ENCODE measurements around the gene HPSE2. TPM values are rescaled to one million over a fixed set of nuclear protein-coding genes. Genes with fewer than 3 reads are reported as not detected.

The HPSE2 gene
- total RNA-seq, 1 donor from 2014 or later = not detected

DNA sequence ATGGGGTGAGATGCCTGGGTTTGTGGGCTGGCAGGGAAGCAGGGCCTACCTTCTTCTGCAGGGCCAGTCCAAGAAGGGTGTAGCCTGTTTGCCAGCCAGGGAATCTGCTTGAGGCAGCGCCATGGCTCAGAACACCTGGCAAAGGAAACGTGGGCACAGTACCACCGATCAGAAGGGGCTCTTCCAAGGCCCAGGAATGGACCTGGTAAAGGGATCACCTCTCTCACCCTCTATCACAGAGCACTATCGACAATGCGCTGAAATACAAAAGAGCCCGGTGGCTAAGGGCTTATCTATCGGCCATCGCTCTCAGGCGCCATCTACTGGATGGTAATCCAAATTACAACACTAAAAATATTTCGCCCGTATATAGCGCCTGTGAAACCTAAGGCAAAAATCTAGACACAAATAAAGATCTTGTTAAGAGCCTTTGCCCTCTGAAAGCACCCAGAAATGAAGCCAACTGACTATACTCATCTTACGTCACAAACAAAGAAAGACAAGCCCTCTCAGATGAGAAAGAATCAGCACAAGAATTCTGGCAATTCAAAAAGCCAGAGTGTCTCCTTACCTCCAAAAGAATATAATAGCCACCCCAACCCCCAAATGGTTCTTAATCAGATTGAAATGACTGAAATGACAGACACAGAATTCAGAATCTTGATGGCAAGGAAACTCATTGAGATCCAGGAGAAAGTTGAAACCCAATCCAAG lies 571.2 kb downstream of the HPSE2 start:
- intact Hi-C loops (cut with micrococcal nuclease) = loop anchor here (1.0 to 5.0 kb wide), 2 partner anchors 197 to 583 kb away; no protein-coding TSS in a partner anchor
- Mint-ChIP-seq H3K36me3 (ENCODE audit: low read depth) (no peaks in the 10 kb centered on the region), H3K27ac (no peak overlapping the region), H3K4me1 (ENCODE audit: low read depth) (no peaks in the 10 kb centered on the region), H3K27me3 (ENCODE audit: low read depth) (peaks cover 7% of the 10 kb centered on the region), H3K9me3 (no peaks in the 10 kb centered on the region), H3K4me3 (ENCODE audit: low read depth) (no peak overlapping the region)
- peak; percentile 11 for DNase-seq (ENCODE audit: low spot score)

DNA sequence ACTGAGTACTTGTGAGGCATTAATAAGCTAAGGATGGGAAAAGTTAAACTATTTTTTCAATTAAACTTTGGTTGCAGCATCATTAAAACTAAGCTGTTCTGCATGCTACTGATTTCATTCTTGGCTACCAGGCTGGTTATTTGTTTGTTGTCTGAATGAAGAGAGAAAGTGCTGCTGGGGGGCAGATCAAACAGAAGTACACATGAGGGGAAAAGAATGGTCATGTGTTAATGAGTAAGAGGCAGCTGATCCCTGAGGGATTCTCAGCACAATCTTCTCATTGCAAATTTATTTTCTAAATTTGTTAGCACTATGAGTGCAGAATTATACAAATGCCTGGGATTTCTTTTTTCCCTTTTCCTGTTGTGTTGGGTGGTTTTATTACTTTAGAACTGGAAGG lies 575.7 kb downstream of the HPSE2 start:
- Mint-ChIP-seq H3K27ac (no peak overlapping the region), H3K27me3 (ENCODE audit: low read depth) (peaks cover 7% of the 10 kb centered on the region), H3K4me1 (ENCODE audit: low read depth) (no peaks in the 10 kb centered on the region), H3K9me3 (no peaks in the 10 kb centered on the region), H3K4me3 (ENCODE audit: low read depth) (no peak overlapping the region), H3K36me3 (ENCODE audit: low read depth) (no peaks in the 10 kb centered on the region)
- no peak for DNase-seq (ENCODE audit: low spot score)
- intact Hi-C loops (cut with micrococcal nuclease) = no loop called here

DNA sequence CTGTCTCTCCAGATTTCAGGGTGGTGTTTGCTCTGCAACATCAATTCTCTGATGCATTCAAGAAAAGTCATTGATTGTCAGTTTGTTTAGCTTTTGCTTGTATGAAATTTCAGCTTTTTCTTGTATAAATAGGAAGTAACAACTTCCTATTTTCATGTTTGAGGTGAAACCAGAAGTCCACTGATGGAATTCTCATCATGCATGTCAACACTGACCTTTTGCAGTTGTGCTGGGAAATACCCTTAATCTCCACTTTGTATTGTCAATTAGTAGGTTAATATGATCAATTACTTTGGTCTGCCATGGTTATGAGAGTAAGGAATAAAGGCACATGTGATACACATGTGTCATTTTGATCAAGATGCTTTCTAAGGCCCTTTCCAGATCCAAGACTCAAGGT lies 580.2 kb downstream of the HPSE2 start:
- Mint-ChIP-seq H3K4me3 (ENCODE audit: low read depth) (no peak overlapping the region), H3K9me3 (no peaks in the 10 kb centered on the region), H3K27me3 (ENCODE audit: low read depth) (peaks cover 8% of the 10 kb centered on the region), H3K36me3 (ENCODE audit: low read depth) (no peaks in the 10 kb centered on the region), H3K27ac (no peak overlapping the region), H3K4me1 (ENCODE audit: low read depth) (no peaks in the 10 kb centered on the region)
- no peak for DNase-seq (ENCODE audit: low spot score)
- intact Hi-C loops (cut with micrococcal nuclease) = no loop called here

DNA sequence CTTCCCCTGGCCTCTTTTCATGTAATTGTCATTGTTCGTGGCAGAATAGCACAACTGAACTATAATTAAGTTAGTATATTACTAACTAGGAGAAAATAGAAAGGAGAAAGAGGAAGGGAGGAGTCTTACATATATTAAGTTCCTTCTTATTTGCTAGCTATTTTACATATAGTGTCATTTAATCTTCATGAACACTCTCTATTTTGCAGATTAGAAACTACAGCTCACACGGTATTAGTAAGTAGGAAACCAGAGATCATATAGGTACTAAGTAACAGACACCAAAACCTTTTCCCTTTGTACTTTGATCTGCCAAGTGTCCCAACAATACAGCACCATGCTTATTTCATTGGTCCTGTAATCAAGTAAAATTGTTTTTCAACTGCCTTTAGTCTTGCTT lies 586.5 kb downstream of the HPSE2 start:
- intact Hi-C loops (cut with micrococcal nuclease) = no loop called here
- H3K4me1 Mint-ChIP-seq (ENCODE audit: low read depth) = no peaks in the 10 kb centered on the region
- H3K27me3 Mint-ChIP-seq (ENCODE audit: low read depth) = peaks cover 7% of the 10 kb centered on the region
- DNase-seq (ENCODE audit: low spot score) = no peak
- no peaks in the 10 kb centered on the region for H3K9me3 Mint-ChIP-seq
- H3K27ac Mint-ChIP-seq = no peak overlapping the region
- H3K36me3 Mint-ChIP-seq (ENCODE audit: low read depth) = no peaks in the 10 kb centered on the region
- H3K4me3 Mint-ChIP-seq (ENCODE audit: low read depth) = no peak overlapping the region

DNA sequence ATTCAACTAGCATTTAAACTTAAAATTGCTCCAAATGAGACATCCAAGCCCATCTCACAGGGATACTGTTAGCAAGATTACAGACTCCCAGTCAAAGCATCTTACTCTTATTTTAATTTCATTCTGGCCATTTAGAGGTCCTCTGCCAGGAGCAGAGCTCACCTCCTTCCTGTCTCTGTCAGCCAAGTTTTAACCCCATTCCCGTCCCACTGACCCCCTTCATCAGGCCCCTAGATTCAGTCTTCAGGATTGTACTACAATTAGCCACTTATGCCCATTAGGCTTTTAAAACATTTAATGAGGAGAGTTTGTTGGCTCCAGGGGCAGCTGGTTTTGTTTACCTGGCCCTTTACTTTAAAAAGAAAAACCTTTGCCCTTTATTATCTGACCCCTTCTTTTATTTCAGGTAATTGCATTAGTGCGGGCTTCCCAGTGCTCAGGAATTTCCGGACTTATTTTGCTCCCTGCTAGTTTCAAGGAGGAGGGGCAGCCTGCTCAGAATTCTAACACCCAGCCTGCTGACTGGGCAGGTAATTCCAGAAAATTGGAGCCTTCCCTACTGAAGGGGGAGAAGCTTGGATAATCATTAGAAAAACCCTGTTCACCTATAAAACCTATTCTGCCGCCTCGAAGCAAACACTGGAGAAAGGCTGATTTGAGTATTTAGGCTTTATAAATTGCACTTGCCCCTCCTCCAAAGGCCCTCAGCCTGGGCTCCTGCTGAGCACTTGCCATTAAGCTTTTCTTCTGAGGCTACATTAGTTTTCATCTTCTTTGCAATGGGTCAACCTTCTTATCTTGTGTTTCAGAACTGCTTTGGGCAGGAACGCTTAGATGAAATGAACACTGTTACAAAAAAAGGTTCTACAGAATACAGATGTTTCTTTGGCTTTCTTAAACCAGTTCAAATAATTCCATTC lies 588.4 kb downstream of the HPSE2 start:
- intact Hi-C loops (cut with micrococcal nuclease) = no loop called here
- Mint-ChIP-seq H3K27me3 (ENCODE audit: low read depth) (peaks cover 5% of the 10 kb centered on the region), H3K27ac (no peak overlapping the region), H3K9me3 (no peaks in the 10 kb centered on the region), H3K36me3 (ENCODE audit: low read depth) (no peaks in the 10 kb centered on the region), H3K4me3 (ENCODE audit: low read depth) (no peak overlapping the region), H3K4me1 (ENCODE audit: low read depth) (no peaks in the 10 kb centered on the region)
- no peak for DNase-seq (ENCODE audit: low spot score)

DNA sequence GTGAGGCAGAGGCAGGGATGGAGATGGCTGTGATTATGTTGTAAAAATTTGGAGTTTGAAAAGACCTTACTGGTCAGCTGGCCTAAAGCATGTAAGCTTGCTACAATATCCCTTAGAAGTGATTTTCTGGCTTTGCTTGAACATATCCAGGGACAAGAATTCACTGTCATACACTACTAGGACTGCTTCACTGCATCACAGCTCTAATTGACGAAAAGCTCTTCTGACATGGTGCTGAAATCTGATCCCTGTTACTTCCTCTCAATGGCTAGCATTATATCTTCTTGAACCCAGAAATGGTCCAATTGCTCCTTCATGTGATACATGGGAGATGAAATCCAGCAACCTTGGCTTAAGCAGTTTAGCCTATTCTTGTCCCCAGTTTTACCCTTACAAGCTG lies 591.2 kb downstream of the HPSE2 start:
- H3K4me3 Mint-ChIP-seq (ENCODE audit: low read depth) = no peak overlapping the region
- no peaks in the 10 kb centered on the region for H3K4me1 Mint-ChIP-seq (ENCODE audit: low read depth)
- peaks cover 5% of the 10 kb centered on the region for H3K27me3 Mint-ChIP-seq (ENCODE audit: low read depth)
- no peaks in the 10 kb centered on the region for H3K9me3 Mint-ChIP-seq
- no peak overlapping the region for H3K27ac Mint-ChIP-seq
- no peaks in the 10 kb centered on the region for H3K36me3 Mint-ChIP-seq (ENCODE audit: low read depth)
- intact Hi-C loops (cut with micrococcal nuclease) = no loop called here
- no peak for DNase-seq (ENCODE audit: low spot score)

DNA sequence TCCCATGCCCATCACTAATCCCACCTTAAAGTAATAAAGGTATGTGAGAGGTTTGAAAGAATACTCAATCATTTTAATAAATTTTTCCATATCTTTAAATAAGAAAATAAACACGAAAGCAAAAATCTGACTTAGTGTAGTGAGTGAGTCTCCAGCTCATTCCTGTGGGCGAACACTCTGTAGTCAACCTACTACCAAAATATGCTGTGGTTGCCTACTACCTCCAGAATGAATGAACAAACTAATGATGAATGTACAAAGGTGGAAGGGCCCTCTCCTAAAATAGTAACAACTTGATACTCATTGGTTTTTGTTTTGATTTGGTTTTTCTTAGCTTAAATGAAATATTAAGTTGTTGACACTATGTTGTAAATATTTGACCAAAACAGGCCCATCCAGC lies 593.4 kb downstream of the HPSE2 start:
- no peak for DNase-seq (ENCODE audit: low spot score)
- peaks cover 3% of the 10 kb centered on the region for H3K27me3 Mint-ChIP-seq (ENCODE audit: low read depth)
- intact Hi-C loops (cut with micrococcal nuclease) = no loop called here
- H3K4me1 Mint-ChIP-seq (ENCODE audit: low read depth) = no peaks in the 10 kb centered on the region
- H3K9me3 Mint-ChIP-seq = no peaks in the 10 kb centered on the region
- H3K27ac Mint-ChIP-seq = no peak overlapping the region
- H3K4me3 Mint-ChIP-seq (ENCODE audit: low read depth) = no peak overlapping the region
- no peaks in the 10 kb centered on the region for H3K36me3 Mint-ChIP-seq (ENCODE audit: low read depth)

DNA sequence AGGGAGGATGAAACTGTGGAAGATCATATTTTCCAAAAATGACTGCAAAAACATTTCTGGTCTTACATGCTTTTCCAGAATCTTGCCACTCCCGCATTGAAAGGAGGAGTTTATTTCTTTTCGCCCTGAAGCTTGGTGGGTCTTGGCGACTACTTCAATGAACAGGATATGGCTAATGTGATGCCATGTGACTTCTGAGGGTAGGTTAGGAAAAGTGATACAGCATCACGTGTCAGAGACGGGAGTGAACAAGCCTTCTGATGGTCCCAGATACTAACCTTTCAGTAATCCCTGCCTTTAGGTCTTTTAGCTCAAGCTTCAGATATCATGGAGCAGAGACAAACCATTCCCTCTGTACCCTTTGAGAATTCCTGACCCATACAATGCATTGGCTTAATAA lies 596.7 kb downstream of the HPSE2 start:
- no peaks in the 10 kb centered on the region for H3K4me1 Mint-ChIP-seq (ENCODE audit: low read depth)
- H3K27ac Mint-ChIP-seq = no peak overlapping the region
- intact Hi-C loops (cut with micrococcal nuclease) = no loop called here
- H3K4me3 Mint-ChIP-seq (ENCODE audit: low read depth) = no peak overlapping the region
- no peak for DNase-seq (ENCODE audit: low spot score)
- no peaks in the 10 kb centered on the region for H3K27me3 Mint-ChIP-seq (ENCODE audit: low read depth)
- H3K9me3 Mint-ChIP-seq = no peaks in the 10 kb centered on the region
- no peaks in the 10 kb centered on the region for H3K36me3 Mint-ChIP-seq (ENCODE audit: low read depth)

DNA sequence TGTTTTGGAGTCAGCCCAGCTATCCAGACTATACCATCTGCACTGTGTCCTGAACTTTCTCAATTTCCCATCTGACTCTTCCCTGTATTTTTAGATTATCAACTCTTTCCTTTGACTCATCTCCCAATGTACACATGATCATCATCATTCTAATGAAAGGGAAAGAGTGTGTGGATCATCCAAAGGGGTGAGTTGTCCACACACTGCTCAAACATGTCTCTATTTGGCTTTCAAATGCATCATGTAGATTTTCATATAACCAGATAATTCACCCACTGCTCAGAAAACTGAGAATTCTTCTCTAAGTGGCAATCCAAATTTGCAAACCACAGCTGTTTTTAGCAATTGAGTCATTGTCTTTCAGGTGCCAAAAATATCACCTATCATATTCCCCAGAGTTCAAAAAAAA lies 598.7 kb downstream of the HPSE2 start:
- intact Hi-C loops (cut with micrococcal nuclease) = no loop called here
- Mint-ChIP-seq H3K36me3 (ENCODE audit: low read depth) (no peaks in the 10 kb centered on the region), H3K9me3 (no peaks in the 10 kb centered on the region), H3K4me3 (ENCODE audit: low read depth) (no peak overlapping the region), H3K4me1 (ENCODE audit: low read depth) (no peaks in the 10 kb centered on the region), H3K27ac (no peak overlapping the region), H3K27me3 (ENCODE audit: low read depth) (no peaks in the 10 kb centered on the region)
- no peak for DNase-seq (ENCODE audit: low spot score)

DNA sequence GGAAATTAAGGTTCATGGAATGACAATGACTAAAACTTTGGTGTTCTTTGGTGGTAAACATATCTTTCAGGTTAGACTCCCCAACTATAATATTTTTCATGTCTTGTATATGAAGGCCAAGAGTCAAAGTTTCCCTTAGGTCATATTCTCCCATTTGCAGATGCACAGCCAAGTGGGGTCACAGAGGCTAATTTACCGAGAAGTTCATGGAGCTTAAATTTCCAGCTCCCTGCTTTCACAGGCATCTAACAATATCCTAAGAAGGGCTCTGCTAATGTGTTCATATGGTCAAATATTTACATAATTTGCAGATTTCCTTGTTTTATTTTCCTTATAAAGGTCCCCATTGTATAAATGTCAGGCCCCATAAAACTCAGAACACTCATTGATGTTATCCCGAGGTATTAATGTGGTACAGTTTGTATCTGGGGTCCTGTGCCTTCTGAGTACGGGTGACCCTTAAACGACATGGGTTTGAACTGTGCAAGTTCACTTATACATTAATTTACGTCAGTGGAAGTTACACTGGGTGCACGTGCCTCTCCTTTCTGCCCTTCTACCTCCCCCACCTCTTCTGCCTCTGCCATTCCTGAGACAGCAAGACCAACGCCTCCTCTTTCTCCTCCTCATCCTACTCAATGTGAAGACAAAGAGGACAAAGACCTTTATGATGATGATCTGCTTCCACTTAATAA lies 603.0 kb downstream of the HPSE2 start:
- H3K27me3 Mint-ChIP-seq (ENCODE audit: low read depth) = no peaks in the 10 kb centered on the region
- no peak overlapping the region for H3K27ac Mint-ChIP-seq
- H3K36me3 Mint-ChIP-seq (ENCODE audit: low read depth) = no peaks in the 10 kb centered on the region
- no peaks in the 10 kb centered on the region for H3K9me3 Mint-ChIP-seq
- intact Hi-C loops (cut with micrococcal nuclease) = no loop called here
- no peak for DNase-seq (ENCODE audit: low spot score)
- H3K4me3 Mint-ChIP-seq (ENCODE audit: low read depth) = no peak overlapping the region
- H3K4me1 Mint-ChIP-seq (ENCODE audit: low read depth) = no peaks in the 10 kb centered on the region

DNA sequence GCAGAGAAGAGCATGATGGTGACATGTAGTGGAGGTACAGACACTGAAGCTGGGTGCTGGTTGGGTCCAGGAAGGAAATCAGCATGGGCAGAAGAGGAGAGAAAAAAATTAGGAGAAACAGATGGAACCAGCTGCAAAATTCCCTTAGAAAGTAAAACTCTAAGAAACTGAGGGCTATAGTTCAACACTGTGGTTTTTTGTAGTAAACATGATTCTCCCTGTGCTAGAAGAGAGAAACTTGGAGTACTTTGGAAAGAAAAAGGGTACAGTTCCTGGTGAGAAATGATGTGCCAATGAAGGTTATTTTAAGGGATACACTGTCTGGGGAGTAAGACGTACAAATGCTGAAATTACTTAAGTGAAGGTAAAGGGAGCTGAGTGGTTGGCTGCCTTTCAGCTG lies 607.4 kb downstream of the HPSE2 start:
- H3K4me3 Mint-ChIP-seq (ENCODE audit: low read depth) = no peak overlapping the region
- H3K36me3 Mint-ChIP-seq (ENCODE audit: low read depth) = no peaks in the 10 kb centered on the region
- intact Hi-C loops (cut with micrococcal nuclease) = no loop called here
- H3K9me3 Mint-ChIP-seq = no peaks in the 10 kb centered on the region
- H3K4me1 Mint-ChIP-seq (ENCODE audit: low read depth) = no peaks in the 10 kb centered on the region
- no peaks in the 10 kb centered on the region for H3K27me3 Mint-ChIP-seq (ENCODE audit: low read depth)
- H3K27ac Mint-ChIP-seq = no peak overlapping the region
- no peak for DNase-seq (ENCODE audit: low spot score)

DNA sequence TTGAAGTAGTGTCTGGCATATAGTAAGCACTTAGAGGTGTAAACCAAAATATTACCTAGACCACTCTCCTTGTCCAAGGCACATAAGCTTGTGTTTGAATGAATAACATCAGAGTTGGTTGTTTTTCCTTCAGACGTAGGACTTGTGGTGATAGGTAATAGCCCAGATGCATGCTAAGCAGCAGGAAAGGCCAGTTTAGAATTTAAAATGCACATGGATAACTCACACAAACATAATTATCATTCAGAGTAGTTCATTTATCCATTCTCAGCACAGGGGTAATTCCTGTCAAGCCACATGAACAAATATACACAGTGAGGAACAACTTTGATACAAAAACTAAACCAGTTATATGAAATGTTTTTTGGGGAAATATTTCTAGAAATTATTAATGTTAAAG lies 607.9 kb downstream of the HPSE2 start:
- no peaks in the 10 kb centered on the region for H3K4me1 Mint-ChIP-seq (ENCODE audit: low read depth)

DNA sequence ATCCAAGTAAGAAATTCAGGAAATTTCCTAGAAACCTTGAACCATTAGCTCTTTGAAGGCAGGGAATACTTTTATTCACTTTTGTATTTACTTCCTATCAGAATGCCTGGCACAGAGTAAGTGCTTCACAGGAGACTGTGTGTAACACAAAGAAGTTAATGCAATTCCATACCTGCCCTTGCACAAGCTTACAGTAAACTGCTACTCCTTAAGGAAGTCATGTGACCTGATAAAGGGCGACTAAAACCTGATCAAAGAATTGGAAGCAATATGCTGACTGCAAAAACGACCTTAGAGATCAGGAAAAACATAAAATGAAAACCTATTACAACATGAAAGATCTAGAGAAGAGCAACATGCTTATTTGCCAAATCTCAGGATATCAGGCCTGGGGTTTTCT lies 610.7 kb downstream of the HPSE2 start:
- Mint-ChIP-seq H3K27ac (no peak overlapping the region), H3K27me3 (ENCODE audit: low read depth) (peaks cover 2% of the 10 kb centered on the region), H3K36me3 (ENCODE audit: low read depth) (no peaks in the 10 kb centered on the region), H3K9me3 (no peaks in the 10 kb centered on the region), H3K4me3 (ENCODE audit: low read depth) (no peak overlapping the region), H3K4me1 (ENCODE audit: low read depth) (no peaks in the 10 kb centered on the region)
- intact Hi-C loops (cut with micrococcal nuclease) = no loop called here
- no peak for DNase-seq (ENCODE audit: low spot score)

More for the DNA sequence above, 607.9 kb downstream of the HPSE2 start:
- no peaks in the 10 kb centered on the region for H3K9me3 Mint-ChIP-seq
- H3K27ac Mint-ChIP-seq = no peak overlapping the region
- no peaks in the 10 kb centered on the region for H3K36me3 Mint-ChIP-seq (ENCODE audit: low read depth)
- DNase-seq (ENCODE audit: low spot score) = no peak
- peaks cover 2% of the 10 kb centered on the region for H3K27me3 Mint-ChIP-seq (ENCODE audit: low read depth)
- no peak overlapping the region for H3K4me3 Mint-ChIP-seq (ENCODE audit: low read depth)
- intact Hi-C loops (cut with micrococcal nuclease) = no loop called here

Measured in activated T-helper 2 cell treated with anti-CD3 and anti-CD28 coated beads, Interferon-gamma antibody, Interleukin-2, Interleukin-4, amounts not matched to agents 10 μg/mL and 5 μg/mL and 100 μg/mL, durations not matched to agents 14 hours and 24 hours and 36 hours (primary cell).